GM10847 (cell line): ENCODE data around the gene GSKIP.

Experiments used
- POLR2A ChIP-seq: IDR thresholded peaks from 2 replicates; pipeline ENCODE4 v1.6.1; 2011; ENCODE audit not compliant: insufficient read length; ENCODE audit errors: extremely low read depth

Gene GSKIP, protein sequence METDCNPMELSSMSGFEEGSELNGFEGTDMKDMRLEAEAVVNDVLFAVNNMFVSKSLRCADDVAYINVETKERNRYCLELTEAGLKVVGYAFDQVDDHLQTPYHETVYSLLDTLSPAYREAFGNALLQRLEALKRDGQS

DNA sequence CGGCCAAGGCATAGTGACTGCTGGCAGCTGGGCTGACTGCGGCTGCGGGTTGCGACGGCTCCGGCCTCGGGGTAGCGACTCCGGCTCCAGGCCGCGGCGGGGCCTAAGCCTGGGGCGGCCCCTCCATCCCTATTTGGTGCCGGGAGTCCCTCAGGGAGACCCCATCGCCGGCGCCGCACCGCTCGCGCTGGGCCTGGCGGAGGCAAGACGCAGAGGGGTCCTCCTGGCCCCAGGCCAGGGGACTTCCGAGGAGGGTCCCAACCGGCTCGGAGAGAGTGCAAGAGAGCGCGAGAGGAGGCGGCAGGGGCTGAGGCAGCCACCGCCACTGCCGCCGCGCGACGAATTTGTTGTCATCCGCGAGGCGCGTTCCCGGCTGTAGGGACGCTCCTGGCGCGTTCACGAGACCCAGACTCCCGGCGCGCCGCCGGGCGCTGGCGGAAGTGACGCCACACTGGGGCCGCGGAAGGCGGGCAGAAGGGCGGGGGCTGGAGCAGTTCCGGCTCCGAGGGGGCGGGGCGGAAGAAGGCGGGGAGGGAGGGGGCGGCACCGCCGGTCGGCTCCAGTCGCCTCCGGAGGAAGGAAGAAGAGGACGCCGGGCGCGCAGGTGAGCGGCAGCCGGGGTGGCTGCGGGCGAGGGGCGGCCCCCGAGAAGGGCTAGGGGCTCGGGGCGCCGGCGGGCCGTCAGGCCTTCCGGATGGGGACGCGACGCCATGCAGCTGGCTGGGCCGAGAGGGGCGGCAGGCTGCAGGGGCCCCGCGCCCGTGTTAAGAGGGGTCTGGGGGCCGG lies at the start of gene GSKIP, which contains the start of gene ATG2B:
TSS of gene GSKIP (plus strand) at position 562 of the 786 bp plus-strand sequence. CDS start 18,722 bp downstream, outside the sequence.
TSS of gene ATG2B (minus strand) at position 377 of the 786 bp plus-strand sequence. CDS start at position 12, 365 bp downstream.
- TF ChIP-seq POLR2A = peak; percentile 83

DNA sequence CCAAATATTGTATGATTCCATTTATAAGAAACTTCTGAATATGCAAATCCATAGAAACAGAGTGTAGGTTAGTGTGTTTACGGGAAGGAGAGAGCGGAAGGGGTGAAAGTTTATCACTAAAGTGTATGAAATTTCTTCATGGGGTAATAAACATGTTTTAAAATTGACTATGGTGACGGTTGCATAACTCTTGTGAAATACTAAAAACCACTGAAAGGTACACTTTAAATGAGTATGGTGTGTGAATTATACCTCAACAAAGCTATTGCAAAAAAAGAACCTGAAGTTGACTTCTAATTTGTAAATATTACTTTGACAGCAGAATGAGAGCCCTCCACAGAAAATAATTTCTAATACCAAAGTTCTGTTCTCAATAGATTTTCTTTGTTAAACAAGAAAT lies 47.2 kb upstream of the GSKIP start:
- no peak for TF ChIP-seq POLR2A

DNA sequence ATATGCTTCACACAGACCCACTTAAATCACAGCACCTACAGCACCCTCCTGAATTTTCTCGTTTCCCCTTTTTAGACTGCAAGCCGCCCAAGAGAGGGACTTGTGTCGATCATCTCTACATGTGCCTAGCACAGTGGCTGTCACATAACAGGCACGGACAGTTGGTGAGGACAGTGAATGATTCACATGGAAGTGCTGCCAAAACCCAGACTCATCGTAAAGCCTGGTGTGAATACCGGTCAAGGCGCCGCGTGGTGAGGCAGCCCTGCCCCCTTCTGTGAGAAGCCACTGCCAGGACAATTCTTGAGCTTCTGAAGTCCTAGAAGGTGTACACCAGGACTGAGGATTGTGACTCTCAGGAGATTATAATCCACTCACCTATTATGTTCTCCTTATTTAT lies 44.5 kb upstream of the GSKIP start:
- no peak for TF ChIP-seq POLR2A

DNA sequence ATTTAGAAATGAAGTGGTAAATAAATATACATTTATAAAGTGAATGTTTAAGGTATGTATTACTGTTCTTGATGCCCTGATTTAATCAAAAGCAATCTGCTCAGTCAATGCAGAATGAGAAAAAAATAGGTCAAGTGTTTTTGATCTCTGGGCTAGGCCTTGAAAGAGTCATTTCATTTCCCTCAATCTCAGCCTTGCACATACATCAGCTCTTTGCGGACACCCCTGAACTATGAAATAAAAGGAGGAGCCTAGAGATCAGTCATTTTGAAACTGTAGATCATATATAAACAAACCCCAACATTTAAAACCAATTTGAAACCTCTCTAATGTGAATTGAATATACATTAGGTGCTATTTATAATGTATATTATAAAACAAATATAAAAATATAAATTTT lies 42.7 kb upstream of the GSKIP start:
- no peak for TF ChIP-seq POLR2A

DNA sequence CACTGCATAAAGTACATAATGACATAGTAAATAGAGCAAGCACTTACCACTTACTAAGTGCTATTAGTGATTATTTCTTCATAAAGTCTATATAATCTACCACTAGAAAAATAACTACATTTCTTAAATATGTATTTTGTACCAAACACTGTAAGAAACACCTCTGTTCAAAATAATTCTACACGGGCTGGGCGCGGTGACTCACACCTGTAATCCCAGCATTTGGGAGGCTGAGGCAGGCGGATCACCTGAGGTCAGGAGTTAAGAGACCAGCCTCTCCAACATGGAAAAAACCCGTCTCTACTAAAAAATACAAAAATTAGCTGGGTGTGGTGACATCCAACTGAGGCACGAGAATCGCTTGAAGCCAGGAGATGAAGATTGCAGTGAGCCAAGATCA lies 39.1 kb upstream of the GSKIP start:
- no peak for TF ChIP-seq POLR2A

DNA sequence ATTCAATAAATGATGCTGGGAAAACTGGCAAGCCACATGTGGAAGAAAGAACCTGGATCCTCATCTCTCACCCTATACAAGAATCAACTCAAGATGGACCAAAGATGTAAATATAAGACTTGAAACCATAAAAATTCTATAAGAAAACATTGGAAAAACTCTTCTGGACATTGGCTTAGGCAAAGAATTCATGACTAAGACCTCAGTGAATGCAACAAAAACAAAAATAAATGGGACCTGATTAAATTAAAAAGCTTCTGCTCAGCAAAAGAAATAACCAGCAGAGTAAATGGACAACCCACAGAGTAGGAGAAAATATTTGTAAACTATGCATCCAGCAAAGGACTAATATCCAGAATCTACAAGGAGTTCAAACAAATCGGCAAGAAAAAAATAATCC lies 24.8 kb upstream of the GSKIP start:
- TF ChIP-seq POLR2A = no peak

DNA sequence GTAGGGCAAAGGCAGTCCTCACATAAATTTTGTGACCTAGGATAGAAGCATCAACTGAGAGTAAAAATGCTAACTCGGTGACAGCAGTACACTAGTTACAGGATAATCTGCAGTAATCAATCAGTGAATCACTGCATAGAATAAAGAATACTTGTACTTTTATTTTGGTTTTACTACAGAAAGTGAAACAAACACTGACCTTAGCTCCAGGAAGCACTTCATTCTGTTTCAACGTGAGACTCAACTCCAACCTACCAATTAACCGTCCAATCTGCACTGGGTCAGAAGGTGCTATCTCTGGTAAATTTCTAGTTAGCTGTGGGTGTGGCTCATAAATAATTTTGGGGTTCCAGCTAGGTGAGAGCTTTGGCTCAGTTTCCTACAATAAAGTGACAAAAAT lies 22.0 kb upstream of the GSKIP start:
- no peak for TF ChIP-seq POLR2A

DNA sequence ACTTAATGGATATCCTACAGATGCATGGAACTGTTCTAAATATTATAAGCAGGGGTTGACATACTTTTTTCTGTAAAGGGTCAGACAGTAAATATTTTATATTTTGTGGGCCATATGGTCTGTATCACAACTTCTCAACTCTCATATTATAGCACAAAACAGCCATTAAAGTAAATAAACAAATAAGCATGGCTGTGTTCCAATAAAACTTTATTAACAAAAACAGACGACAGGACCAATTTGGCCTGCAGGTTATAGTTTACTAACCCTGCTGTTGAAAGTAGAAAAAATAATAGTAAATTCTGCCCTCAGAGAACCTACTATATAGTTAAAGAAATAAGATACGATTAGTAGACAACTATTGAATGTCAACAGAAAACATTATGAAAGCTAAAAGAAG lies 17.7 kb upstream of the GSKIP start:
- TF ChIP-seq POLR2A = no peak

DNA sequence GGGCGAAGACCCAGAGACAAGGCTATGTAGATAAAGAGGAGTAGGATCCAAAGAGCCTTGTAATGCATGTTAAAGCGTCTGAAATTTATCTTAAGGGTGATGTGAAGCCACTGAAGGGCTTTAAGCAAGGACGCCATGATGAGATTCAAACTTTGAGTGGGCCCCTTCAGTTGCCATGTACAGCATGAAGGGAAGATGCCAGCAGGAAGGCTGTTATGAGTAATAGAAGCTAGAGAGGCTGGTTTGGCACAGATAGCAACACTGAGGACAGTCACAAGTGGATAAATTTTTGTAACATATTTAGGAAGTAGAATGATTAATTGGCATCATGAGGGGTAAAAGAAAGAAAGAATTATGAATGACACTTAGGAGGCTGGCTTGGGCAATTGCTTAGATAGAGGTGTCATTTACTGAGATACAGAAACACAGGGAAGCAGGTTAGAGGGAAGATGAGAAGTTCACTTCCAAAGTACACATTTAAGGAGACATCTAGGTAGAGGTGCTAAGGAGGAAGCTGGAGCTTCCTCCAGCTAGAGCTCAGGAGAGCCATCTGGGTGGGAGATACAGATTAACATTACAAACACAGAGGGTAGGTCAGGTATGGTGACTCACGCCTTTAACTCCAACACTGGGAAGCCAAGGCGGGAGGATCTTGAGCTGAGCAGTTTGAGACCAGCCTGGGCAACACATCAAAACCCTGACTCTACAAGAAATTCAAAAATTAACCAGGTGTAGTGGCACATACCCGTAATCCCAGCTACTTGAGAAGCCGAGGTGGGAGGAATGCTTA lies 13.8 kb upstream of the GSKIP start:
- TF ChIP-seq POLR2A = no peak

DNA sequence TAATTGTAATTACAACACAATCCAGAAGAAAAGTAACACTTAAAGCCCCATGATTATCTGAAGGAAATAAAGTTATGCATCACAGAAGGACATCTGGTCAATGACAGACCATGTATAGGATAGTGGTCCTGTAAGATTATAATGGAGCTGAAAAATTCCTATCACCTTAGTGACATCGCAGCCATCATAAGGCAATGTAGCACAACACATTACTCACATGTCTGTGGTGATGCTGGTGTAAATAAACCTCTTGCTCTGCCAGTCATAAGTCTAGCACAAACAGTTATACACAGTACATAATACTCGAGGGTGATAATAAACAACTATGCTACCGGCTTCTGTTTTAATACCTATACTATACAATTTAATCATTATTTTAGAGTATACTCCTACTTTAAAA lies 11.3 kb upstream of the GSKIP start:
- TF ChIP-seq POLR2A = no peak

DNA sequence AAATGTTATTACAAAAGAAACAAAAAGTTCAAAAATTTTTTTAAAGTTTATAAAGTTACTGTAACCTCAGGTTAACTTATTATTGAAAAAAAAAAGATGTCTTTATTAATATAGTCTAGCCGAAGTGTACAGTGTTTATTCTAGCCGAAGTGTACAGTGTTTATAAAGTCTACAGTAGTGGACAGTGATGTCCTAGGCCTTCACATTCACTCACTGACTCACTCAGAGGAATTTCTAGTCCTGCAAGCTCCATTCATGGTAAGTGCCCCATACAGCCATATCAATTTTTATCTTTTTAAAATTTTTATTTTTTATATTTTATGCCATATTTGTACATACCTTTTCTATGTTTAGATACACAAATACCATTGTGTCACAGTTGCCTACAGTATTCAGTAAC lies 10.6 kb upstream of the GSKIP start:
- no peak for TF ChIP-seq POLR2A

DNA sequence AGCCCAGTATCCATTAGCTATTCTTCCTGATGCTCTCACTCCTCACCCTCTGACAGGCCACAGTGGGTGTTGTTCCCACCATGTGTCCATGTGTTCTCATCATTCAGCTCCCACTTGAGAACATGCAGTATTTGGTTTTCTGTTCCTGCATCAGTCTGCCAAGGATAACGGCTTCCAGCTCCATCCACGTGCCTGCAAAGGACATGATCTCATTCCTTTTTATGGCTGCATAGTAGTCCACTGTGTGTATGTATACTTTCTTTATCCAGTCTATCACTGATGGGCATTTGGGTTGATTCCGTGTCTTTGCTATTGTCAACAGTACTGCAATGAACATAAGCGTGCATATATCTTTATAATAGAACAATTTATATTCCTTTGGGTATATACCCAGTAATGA lies 9.1 kb upstream of the GSKIP start:
- TF ChIP-seq POLR2A = no peak

DNA sequence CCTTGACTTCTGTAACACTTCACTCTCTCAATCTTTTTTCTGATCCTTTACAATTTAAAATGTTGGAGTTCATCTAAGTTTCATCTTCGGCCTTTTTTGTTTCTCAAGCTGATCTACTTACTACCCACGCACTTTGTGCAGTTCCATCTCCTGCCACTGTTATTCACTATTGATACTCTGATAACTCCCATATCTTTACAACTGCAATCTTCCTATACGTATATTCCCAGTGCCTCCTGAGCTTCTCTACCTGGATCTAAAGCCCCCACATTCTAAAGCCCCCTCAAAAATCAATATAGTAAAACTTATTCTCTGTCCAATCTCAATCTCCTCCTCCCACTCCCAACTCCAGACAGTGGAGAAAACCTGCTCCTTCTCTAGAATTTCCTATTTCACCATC lies 6.1 kb upstream of the GSKIP start:
- TF ChIP-seq POLR2A = no peak

DNA sequence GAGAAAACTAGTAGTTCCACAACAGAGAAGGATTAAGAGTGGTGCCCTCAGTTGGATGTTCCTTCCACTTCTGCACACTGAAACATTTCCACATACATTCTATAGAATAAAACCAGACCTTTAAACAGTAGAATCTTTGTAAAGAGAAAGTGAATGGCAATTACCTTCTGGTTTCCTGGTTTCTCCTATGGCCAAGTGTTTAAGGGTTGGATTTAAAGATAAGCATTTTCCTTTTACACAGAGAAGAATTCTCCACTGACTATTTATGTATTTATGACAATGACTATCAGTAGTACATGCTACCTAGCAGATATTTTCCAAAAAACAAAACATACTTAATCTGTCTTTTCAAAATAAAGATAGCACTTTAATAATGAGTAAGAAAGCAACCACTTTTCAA lies 3.4 kb upstream of the GSKIP start:
- no peak for TF ChIP-seq POLR2A

DNA sequence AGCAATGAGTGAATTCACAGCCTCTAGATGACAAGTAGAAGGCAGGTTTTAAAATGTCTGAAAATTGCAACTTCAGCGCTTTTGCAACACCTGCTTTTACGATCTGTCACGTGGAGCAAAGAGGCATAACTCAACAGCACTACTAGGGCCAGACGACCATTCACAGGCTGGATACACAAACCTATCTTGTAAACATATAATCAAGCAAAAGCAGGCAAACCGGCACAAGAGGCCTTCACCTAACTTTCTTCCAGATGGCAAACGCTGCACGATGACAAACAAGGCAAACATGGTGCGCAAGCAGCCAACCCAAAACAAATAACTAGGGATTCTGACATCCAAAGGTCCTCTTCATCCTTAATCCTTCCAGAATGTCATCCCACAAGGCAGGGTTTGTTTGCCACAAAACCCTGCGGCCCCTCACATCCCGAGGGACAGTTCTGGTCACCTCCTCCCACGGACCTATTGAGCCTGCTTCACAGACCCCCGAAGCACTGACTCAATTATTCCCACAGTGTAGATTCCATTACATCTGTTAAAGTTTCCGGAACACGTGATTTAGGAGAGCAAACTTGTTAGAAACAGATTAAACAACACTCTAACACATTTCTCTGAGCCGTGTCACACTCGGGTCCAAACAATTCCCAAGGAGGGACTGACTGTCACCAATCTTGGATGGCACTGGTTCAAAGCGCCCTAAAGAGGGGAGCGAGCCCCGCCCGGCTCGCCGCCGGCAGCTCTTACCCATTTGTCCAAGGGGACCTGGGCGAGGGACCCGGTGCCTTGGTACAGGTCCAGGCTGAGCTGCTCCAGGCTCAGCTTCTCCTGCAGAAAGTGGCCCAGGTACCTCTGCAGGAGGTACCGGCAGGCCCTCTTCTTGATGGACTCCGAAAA lies 1.0 kb upstream of the GSKIP start:
- no peak for TF ChIP-seq POLR2A
